Activated CD4-positive, CD25-positive, alpha-beta regulatory T cell treated with anti-CD3 and anti-CD28 coated beads, Interleukin-2, amount 50 U/mL, for 16 hours (primary cell): Measurements from ENCODE around the gene SCGB1C2.
"Not testable (repeated sequence)": the region's sequence is repeated elsewhere in the genome, so short reads cannot be mapped to it uniquely, and the experiment has no call there.

Experiments
- DNase-seq: peaks from one replicate; pipeline ENCODE4 v3.0.0-alpha.2; 2020; ENCODE audit warnings: low read depth, low spot score

The SCGB1C2 gene

GRCh38 chr17:137166-137807 is at the start of gene SCGB1C2:
Gene SCGB1C2, plus strand, starts transcription at chr17:137569. Its CDS starts 22 bp downstream, at chr17:137591.
- DNase-seq: not testable (repeated sequence)

GRCh38 chr17:113111-113510 is 24.3 kb upstream of the SCGB1C2 start:
- not testable (repeated sequence) for DNase-seq

GRCh38 chr17:118339-118917 is 18.9 kb upstream of the SCGB1C2 start:
- not testable (repeated sequence) for DNase-seq

- DNase-seq: not testable (repeated sequence)
Measured at GRCh38 chr17:133932-134331, 3.4 kb upstream of the SCGB1C2 start.

GRCh38 chr17:134332-134785 is 3.0 kb upstream of the SCGB1C2 start:
- not testable (repeated sequence) for DNase-seq

- DNase-seq: not testable (repeated sequence)
Measured at GRCh38 chr17:135022-135421, 2.3 kb upstream of the SCGB1C2 start.

- DNase-seq: not testable (repeated sequence)
Measured at GRCh38 chr17:135895-136294, 1.5 kb upstream of the SCGB1C2 start.

- DNase-seq: peak; percentile 57
Measured at GRCh38 chr17:136531-136930, 838 bp upstream of the SCGB1C2 start.

- not testable (repeated sequence) for DNase-seq
Measured at GRCh38 chr17:139401-140205, 2.2 kb downstream of the SCGB1C2 start.

- DNase-seq: no peak
Measured at GRCh38 chr17:142102-142661, 4.8 kb downstream of the SCGB1C2 start.

- DNase-seq: no peak
Measured at GRCh38 chr17:142876-143784, 5.8 kb downstream of the SCGB1C2 start.

- peak; percentile 65 for DNase-seq
Measured at GRCh38 chr17:143785-144281, 6.5 kb downstream of the SCGB1C2 start.

GRCh38 chr17:144936-145670 is 7.7 kb downstream of the SCGB1C2 start:
- DNase-seq: no peak

GRCh38 chr17:145671-146541 is 8.5 kb downstream of the SCGB1C2 start:
- DNase-seq: no peak

GRCh38 chr17:146546-146945 is 9.2 kb downstream of the SCGB1C2 start:
- DNase-seq: no peak

- no peak for DNase-seq
Measured at GRCh38 chr17:146983-147761, 9.8 kb downstream of the SCGB1C2 start.

- no peak for DNase-seq
Measured at GRCh38 chr17:147796-148740, 10.7 kb downstream of the SCGB1C2 start.
